ENCODE results near the gene WNT6. TPM values are rescaled to one million over a fixed set of nuclear protein-coding genes. Genes with fewer than 3 reads are reported as not detected.
A peak's percentile ranks its signal among the peaks of the same experiment; 100 is the strongest.

WNT6 gene
- 103 TPM for polyA plus RNA-seq (2012; ENCODE audit: insufficient read depth, insufficient read length, low read depth)

DNA sequence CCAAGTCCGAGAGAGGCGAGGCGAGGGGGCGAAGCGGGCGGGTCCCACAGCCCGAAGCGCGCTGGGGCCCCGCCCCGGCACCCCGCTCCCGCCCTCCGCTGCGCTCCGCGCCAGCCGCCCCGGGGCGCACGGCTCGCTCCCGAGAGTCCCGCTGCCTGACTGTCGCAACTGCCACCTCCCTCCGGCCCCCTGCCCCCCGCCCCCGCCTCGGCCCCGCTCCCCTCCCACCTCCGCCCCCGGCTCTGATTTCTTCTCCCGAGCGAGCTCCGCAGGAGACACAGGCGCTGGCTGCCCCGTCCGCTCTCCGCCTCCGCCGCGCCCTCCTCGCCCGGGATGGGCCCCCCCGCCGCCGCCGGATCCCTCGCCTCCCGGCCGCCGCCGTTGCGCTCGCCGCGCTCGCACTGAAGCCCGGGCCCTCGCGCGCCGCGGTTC is at the start of gene WNT6:
Gene WNT6, plus strand, starts transcription at position 250 of the 432 bp plus-strand sequence. CDS start 233 bp downstream, outside the sequence.
- H3K4me1 ChIP-seq = peaks cover 32% of the 10 kb centered on the region
- peak; percentile 50 for DNase-seq
- no peaks in the 10 kb centered on the region for H3K9me3 ChIP-seq
- H3K4me3 ChIP-seq (ENCODE audit: low read depth, low read length) = peak within 1 kb of the TSS; percentile 52
- TF ChIP-seq, protein P1, sequence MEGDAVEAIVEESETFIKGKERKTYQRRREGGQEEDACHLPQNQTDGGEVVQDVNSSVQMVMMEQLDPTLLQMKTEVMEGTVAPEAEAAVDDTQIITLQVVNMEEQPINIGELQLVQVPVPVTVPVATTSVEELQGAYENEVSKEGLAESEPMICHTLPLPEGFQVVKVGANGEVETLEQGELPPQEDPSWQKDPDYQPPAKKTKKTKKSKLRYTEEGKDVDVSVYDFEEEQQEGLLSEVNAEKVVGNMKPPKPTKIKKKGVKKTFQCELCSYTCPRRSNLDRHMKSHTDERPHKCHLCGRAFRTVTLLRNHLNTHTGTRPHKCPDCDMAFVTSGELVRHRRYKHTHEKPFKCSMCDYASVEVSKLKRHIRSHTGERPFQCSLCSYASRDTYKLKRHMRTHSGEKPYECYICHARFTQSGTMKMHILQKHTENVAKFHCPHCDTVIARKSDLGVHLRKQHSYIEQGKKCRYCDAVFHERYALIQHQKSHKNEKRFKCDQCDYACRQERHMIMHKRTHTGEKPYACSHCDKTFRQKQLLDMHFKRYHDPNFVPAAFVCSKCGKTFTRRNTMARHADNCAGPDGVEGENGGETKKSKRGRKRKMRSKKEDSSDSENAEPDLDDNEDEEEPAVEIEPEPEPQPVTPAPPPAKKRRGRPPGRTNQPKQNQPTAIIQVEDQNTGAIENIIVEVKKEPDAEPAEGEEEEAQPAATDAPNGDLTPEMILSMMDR (IDR thresholded peaks at IDR 0.05; ENCODE audit: low read depth, low read length) = no peak
- no peaks in the 10 kb centered on the region for H3K36me3 ChIP-seq
- H3K27me3 ChIP-seq = peaks cover 7% of the 10 kb centered on the region

DNA sequence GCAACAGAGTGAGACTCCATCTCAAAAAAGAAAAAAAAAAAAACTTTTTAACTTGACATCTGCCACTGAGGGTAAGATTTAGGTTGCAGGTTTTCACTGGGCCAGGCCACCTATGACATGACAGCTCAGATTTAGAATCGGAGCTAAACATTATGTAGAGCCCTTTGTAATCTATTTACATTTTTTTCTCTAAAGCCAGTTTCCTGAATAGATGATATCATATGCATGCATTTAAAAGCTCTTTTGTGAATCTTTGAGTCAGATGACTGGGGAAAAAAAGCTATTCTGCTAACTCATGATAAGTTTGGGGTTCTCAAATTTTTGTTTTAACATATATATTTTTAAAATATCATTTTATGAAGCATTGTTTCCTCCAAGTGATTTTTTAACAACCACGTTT is 49.3 kb upstream of the WNT6 start:
- H3K4me3 ChIP-seq (ENCODE audit: low read depth, low read length) = no peak overlapping the region
- DNase-seq = no peak
- no peaks in the 10 kb centered on the region for H3K27me3 ChIP-seq
- no peaks in the 10 kb centered on the region for H3K36me3 ChIP-seq
- TF ChIP-seq, protein P1 (IDR thresholded peaks at IDR 0.05; ENCODE audit: low read depth, low read length) = no peak
- no peaks in the 10 kb centered on the region for H3K4me1 ChIP-seq
- no peaks in the 10 kb centered on the region for H3K9me3 ChIP-seq

DNA sequence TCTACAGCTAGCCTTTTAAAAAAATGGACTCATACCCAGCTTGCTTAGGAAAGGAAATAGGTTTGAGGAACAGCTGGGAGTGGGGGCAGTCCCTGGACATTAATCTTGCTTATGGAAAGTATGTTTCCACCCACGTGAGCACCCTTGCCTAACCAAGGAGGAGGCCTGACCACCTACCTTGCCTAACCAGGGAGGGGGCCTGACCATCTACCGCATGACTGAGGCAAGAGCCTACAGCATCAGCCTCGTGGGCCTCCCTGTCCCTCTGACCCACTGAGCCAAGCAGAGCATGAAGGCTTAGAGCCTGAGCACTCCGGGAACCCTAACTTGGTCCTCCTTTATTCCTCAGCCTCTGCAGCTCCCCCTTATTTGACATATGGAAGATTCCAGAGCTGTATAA is 48.2 kb upstream of the WNT6 start:
- Histone ChIP-seq H3K9me3 (no peaks in the 10 kb centered on the region), H3K27me3 (no peaks in the 10 kb centered on the region), H3K4me3 (ENCODE audit: low read depth, low read length) (no peak overlapping the region), H3K4me1 (no peaks in the 10 kb centered on the region), H3K36me3 (no peaks in the 10 kb centered on the region)
- TF ChIP-seq, protein P1 (IDR thresholded peaks at IDR 0.05; ENCODE audit: low read depth, low read length) = no peak
- no peak for DNase-seq

DNA sequence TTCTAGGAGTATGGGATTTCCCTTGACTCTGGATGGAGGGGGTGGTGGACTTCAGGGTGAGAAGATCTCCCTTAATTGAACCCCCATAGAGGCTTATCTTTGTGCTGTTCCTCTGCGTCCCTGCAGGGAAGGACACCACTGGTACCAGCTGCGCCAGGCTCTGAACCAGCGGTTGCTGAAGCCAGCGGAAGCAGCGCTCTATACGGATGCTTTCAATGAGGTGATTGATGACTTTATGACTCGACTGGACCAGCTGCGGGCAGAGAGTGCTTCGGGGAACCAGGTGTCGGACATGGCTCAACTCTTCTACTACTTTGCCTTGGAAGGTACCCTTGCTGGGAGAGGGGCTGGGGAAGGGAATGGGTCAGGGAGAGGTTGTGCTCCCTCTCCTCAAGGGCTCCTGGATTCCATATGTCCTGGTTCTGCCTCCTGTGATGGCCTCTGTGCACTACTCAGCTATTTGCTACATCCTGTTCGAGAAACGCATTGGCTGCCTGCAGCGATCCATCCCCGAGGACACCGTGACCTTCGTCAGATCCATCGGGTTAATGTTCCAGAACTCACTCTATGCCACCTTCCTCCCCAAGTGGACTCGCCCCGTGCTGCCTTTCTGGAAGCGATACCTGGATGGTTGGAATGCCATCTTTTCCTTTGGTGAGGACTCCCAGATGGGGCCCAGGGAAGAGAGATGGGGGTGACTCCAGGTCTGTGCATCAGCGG is 47.3 kb upstream of the WNT6 start:
- no peak for DNase-seq
- Histone ChIP-seq H3K36me3 (no peaks in the 10 kb centered on the region), H3K9me3 (no peaks in the 10 kb centered on the region), H3K27me3 (no peaks in the 10 kb centered on the region), H3K4me1 (no peaks in the 10 kb centered on the region), H3K4me3 (ENCODE audit: low read depth, low read length) (no peak overlapping the region)
- TF ChIP-seq, protein P1 (IDR thresholded peaks at IDR 0.05; ENCODE audit: low read depth, low read length) = no peak

DNA sequence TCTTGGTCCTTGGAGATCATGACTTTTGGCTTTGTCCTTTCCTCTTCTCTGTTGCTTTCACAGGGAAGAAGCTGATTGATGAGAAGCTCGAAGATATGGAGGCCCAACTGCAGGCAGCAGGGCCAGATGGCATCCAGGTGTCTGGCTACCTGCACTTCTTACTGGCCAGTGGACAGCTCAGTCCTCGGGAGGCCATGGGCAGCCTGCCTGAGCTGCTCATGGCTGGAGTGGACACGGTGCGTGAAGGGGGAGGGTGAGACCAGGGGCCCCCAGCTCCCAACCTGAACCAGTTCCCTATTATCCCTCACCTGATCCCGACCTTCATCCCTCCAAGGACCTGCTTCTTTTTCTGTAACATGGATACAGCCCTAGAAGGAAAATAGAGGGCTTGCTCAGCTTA is 46.7 kb upstream of the WNT6 start:
- no peaks in the 10 kb centered on the region for H3K36me3 ChIP-seq
- TF ChIP-seq, protein P1 (IDR thresholded peaks at IDR 0.05; ENCODE audit: low read depth, low read length) = no peak
- H3K27me3 ChIP-seq = no peaks in the 10 kb centered on the region
- H3K9me3 ChIP-seq = no peaks in the 10 kb centered on the region
- no peak overlapping the region for H3K4me3 ChIP-seq (ENCODE audit: low read depth, low read length)
- no peak for DNase-seq
- no peaks in the 10 kb centered on the region for H3K4me1 ChIP-seq

DNA sequence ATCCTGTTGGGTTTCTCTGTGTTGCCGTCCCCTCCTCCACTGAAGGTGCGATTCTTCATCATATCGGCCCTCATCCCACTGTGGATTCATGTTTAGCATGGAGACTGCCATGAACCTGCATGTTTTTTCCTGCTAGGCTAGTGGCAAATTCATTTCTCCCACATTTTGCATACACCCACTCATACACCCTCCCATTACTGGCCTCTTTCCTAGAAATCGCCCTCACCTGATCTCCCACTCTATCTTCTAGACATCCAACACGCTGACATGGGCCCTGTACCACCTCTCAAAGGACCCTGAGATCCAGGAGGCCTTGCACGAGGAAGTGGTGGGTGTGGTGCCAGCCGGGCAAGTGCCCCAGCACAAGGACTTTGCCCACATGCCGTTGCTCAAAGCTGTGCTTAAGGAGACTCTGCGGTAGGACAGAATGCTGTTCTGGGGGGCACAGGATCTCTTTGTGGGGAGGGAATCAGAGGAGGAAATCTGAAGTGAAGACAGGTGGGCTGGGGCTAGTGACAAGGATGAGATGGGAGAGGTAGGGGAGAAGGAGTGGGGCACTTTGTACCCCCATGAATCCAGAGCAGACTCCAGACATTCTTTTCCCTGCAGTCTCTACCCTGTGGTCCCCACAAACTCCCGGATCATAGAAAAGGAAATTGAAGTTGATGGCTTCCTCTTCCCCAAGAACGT is 45.7 kb upstream of the WNT6 start:
- Histone ChIP-seq H3K4me1 (no peaks in the 10 kb centered on the region), H3K27me3 (no peaks in the 10 kb centered on the region), H3K9me3 (no peaks in the 10 kb centered on the region), H3K4me3 (ENCODE audit: low read depth, low read length) (no peak overlapping the region), H3K36me3 (no peaks in the 10 kb centered on the region)
- no peak for DNase-seq
- TF ChIP-seq, protein P1 (IDR thresholded peaks at IDR 0.05; ENCODE audit: low read depth, low read length) = no peak

Data from BE2C (cell line).